GM23338 (cell line): Measurements from ENCODE around the gene SMIM30. TPM values are rescaled to one million over a fixed set of nuclear protein-coding genes. Genes with fewer than 3 reads are reported as not detected.

Source experiments
- ATAC-seq: fragments of 200-7000 bp; cut with Tn5 transposase; 3 replicates; pipeline ENCODE4 v1.9.1; 2020
- DNase-seq: peaks from one replicate; pipeline ENCODE4 v3.0.0-alpha.2; 2015; ENCODE audit warnings: low spot score
- H2AFZ ChIP-seq: fragments of 200-600 bp; sonication (generic); 2 replicates; pipeline ENCODE4 v1.8.0; 2016; ENCODE audit warnings: antibody characterized with exemption, mild to moderate bottlenecking, moderate library complexity
- H3F3A ChIP-seq: fragments of 200-600 bp; sonication (generic); replicated peaks from 2 replicates; pipeline ENCODE4 v1.8.0; 2017; ENCODE audit warnings: antibody characterized with exemption, mixed run types, low read depth
- H3K27ac ChIP-seq: fragments of 200-600 bp; sonication (generic); 2 replicates; pipeline ENCODE4 v1.6.1; 2016; ENCODE audit warnings: low read depth
- H3K27me3 ChIP-seq: fragments of 200-600 bp; sonication (generic); 2 replicates; pipeline ENCODE4 v1.8.0; 2016; ENCODE audit warnings: mild to moderate bottlenecking, mixed run types, moderate library complexity; ENCODE audit not compliant: insufficient read depth
- H3K36me3 ChIP-seq: fragments of 200-600 bp; sonication (generic); 2 replicates; pipeline ENCODE4 v1.8.0; 2016; ENCODE audit warnings: mild to moderate bottlenecking; ENCODE audit not compliant: insufficient read depth
- H3K4me1 ChIP-seq: fragments of 200-600 bp; sonication (generic); 2 replicates; pipeline ENCODE4 v1.8.0; 2016; ENCODE audit warnings: mild to moderate bottlenecking, moderate library complexity; ENCODE audit not compliant: insufficient read depth
- H3K4me2 ChIP-seq: fragments of 200-600 bp; sonication (generic); 2 replicates; pipeline ENCODE4 v1.7.1; 2017; ENCODE audit warnings: mixed run types
- H3K4me3 ChIP-seq: fragments of 200-600 bp; sonication (generic); 2 replicates; pipeline ENCODE4 v1.6.1; 2016; ENCODE audit warnings: mixed run types
- H3K79me2 ChIP-seq: fragments of 200-600 bp; sonication (generic); replicated peaks from 2 replicates; pipeline ENCODE4 v1.8.0; 2017; ENCODE audit warnings: mild to moderate bottlenecking; ENCODE audit not compliant: insufficient read depth
- H3K9me2 ChIP-seq: fragments of 200-600 bp; sonication (generic); 2 replicates; pipeline ENCODE4 v1.8.0; 2017; ENCODE audit not compliant: insufficient read depth
- H4K20me1 ChIP-seq: fragments of 200-600 bp; sonication (generic); replicated peaks from 2 replicates; pipeline ENCODE4 v1.8.0; 2017; ENCODE audit warnings: mild to moderate bottlenecking; ENCODE audit not compliant: insufficient read depth
- H3K27ac Mint-ChIP-seq: 2 replicates; pipeline ENCODE4 v1.8.0; 2020; ENCODE audit warnings: inconsistent platforms, mild to moderate bottlenecking, moderate library complexity, mixed read lengths
- H3K27me3 Mint-ChIP-seq: 3 replicates; pipeline ENCODE4 v1.8.0; 2022; ENCODE audit warnings: low read depth, mild to moderate bottlenecking, moderate library complexity, mixed read lengths, inconsistent platforms; ENCODE audit not compliant: insufficient read depth, poor library complexity
- H3K36me3 Mint-ChIP-seq: 3 replicates; pipeline ENCODE4 v1.8.0; 2021; ENCODE audit warnings: low read depth, mild to moderate bottlenecking, inconsistent platforms, moderate library complexity, mixed read lengths
- H3K4me1 Mint-ChIP-seq: 3 replicates; pipeline ENCODE4 v1.8.0; 2020; ENCODE audit warnings: mild to moderate bottlenecking, inconsistent platforms, mixed read lengths
- H3K4me3 Mint-ChIP-seq: 3 replicates; pipeline ENCODE4 v1.8.0; 2021; ENCODE audit warnings: moderate library complexity, mild to moderate bottlenecking, inconsistent platforms, mixed read lengths
- H3K9me3 Mint-ChIP-seq: 3 replicates; pipeline ENCODE4 v1.8.0; 2020; ENCODE audit warnings: moderate library complexity, mild to moderate bottlenecking, inconsistent platforms, mixed read lengths
- CREB1 ChIP-seq: fragments of 250-450 bp; sonication (Bioruptor Pico); IDR thresholded peaks from 2 replicates; pipeline ENCODE4 v1.5.0; 2020; ENCODE audit warnings: low read depth, mild to moderate bottlenecking, moderate library complexity
- EZH2 ChIP-seq: fragments of 200-600 bp; sonication (generic); IDR thresholded peaks from one replicate; pipeline ENCODE4 v1.8.0; 2017; ENCODE audit warnings: antibody characterized with exemption, mild to moderate bottlenecking, low read depth; ENCODE audit not compliant: unreplicated experiment
- EZH2phosphoT487 ChIP-seq: fragments of 200-600 bp; sonication (generic); IDR thresholded peaks from one replicate; pipeline ENCODE4 v1.8.1; 2018; ENCODE audit warnings: antibody characterized with exemption; ENCODE audit not compliant: unreplicated experiment
- NANOG ChIP-seq: IDR thresholded peaks from 2 replicates; pipeline ENCODE4 v1.6.1; 2016; ENCODE audit warnings: antibody characterized with exemption, borderline replicate concordance
- STAT1 ChIP-seq: IDR thresholded peaks from one replicate; pipeline ENCODE4 v1.6.1; 2016; ENCODE audit warnings: antibody characterized with exemption; ENCODE audit not compliant: unreplicated experiment
- ZNF114 ChIP-seq: fragments of 250-450 bp; sonication (Bioruptor Pico); IDR thresholded peaks from 2 replicates; pipeline ENCODE4 v1.5.0; 2020; ENCODE audit warnings: mild to moderate bottlenecking, moderate library complexity
- polyA plus RNA-seq: library from polyadenylated mRNA; unstranded; fragments of >200 nt; fragmentation: Nextera tagmentation; extraction: Ambion mirVana; gene quantifications from 2 replicates; pipeline ENCODE4 v1.2.1, GENCODE V29; 2016
- total RNA-seq: library from RNA; depleted of rRNA; stranded (reverse); fragments of >200 nt; shearing (Covaris generic); gene quantifications from 2 replicates; pipeline ENCODE4 v1.2.3, GENCODE V29; 2014
- TF ChIP-seq, protein P1 (sequence below): IDR thresholded peaks from one replicate; pipeline ENCODE4 v1.6.1; 2018; ENCODE audit warnings: antibody characterized with exemption; ENCODE audit not compliant: unreplicated experiment
- TF ChIP-seq, protein P2 (sequence below): IDR thresholded peaks from 2 replicates; pipeline ENCODE4 v1.6.1; 2016; ENCODE audit warnings: antibody characterized with exemption
- TF ChIP-seq, protein P3 (sequence below), 2 experiments: fragments of 200-600 bp in 1 of 2; sonication (generic) in 1 of 2; conservative IDR thresholded peaks; 2 replicates each; pipeline versions ENCODE4 v1.5.1 to v1.6.1; 2016 to 2017; ENCODE audit warnings: antibody characterized with exemption in 2 of 2, low read depth in 2 of 2, mild to moderate bottlenecking in 2 of 2, moderate library complexity in 1 of 2

Gene SMIM30
- total and polyA plus RNA-seq, 2 experiments from 2014 or later, result 40.6 to 150 TPM

DNA sequence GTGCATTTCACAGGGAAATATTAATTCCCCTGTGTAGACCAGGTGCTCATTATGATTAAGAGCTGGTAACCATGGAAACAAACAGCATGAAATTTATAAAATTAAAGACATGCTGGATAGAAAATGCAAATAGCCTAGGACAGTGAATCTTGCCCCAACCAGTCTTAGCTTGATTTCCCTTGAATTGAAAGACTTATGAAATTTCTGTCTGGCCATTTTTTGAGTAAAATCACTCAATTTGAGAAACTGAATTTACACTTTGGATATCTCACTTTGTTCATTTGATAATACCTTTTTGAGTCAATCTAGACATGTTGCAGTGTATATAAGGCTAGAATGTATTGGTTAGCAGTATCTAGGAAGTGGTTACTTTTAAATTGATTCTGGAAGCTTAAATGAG lies 4.4 kb upstream of the SMIM30 start:
- Histone ChIP-seq H3K9me2 (no peaks in the 10 kb centered on the region), H3K4me2 (no peak overlapping the region), H3K27me3 (0 out of 2 replicates have a peak, but pooled peaks cover 6% of the 10 kb centered on the region), H3K27ac (no peak overlapping the region), H3F3A (no peaks in the 10 kb centered on the region), H3K4me1 (no peaks in the 10 kb centered on the region), H4K20me1 (no peaks in the 10 kb centered on the region), H3K79me2 (peaks cover 1% of the 10 kb centered on the region; the same call in 1 of the 2 replicates), H3K4me3 (no peak overlapping the region), H3K36me3 (no peaks in the 10 kb centered on the region), H2AFZ (no peak overlapping the region)
- no peak overlapping the region for H3K27ac Mint-ChIP-seq
- peaks cover under 1% of the 10 kb centered on the region; the same call in 2 of the 3 replicates for H3K4me1 Mint-ChIP-seq
- no peak for TF ChIP-seq ZNF114
- TF ChIP-seq, protein P1, sequence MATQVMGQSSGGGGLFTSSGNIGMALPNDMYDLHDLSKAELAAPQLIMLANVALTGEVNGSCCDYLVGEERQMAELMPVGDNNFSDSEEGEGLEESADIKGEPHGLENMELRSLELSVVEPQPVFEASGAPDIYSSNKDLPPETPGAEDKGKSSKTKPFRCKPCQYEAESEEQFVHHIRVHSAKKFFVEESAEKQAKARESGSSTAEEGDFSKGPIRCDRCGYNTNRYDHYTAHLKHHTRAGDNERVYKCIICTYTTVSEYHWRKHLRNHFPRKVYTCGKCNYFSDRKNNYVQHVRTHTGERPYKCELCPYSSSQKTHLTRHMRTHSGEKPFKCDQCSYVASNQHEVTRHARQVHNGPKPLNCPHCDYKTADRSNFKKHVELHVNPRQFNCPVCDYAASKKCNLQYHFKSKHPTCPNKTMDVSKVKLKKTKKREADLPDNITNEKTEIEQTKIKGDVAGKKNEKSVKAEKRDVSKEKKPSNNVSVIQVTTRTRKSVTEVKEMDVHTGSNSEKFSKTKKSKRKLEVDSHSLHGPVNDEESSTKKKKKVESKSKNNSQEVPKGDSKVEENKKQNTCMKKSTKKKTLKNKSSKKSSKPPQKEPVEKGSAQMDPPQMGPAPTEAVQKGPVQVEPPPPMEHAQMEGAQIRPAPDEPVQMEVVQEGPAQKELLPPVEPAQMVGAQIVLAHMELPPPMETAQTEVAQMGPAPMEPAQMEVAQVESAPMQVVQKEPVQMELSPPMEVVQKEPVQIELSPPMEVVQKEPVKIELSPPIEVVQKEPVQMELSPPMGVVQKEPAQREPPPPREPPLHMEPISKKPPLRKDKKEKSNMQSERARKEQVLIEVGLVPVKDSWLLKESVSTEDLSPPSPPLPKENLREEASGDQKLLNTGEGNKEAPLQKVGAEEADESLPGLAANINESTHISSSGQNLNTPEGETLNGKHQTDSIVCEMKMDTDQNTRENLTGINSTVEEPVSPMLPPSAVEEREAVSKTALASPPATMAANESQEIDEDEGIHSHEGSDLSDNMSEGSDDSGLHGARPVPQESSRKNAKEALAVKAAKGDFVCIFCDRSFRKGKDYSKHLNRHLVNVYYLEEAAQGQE, result no peak
- TF ChIP-seq EZH2phosphoT487, result no peak
- no peaks in the 10 kb centered on the region for H3K9me3 Mint-ChIP-seq
- H3K4me3 Mint-ChIP-seq, result no peak overlapping the region
- peaks cover 3% of the 10 kb centered on the region for H3K27me3 Mint-ChIP-seq
- DNase-seq, result no peak
- no peak for ATAC-seq
- peaks cover under 1% of the 10 kb centered on the region; the same call in 1 of the 3 replicates for H3K36me3 Mint-ChIP-seq

DNA sequence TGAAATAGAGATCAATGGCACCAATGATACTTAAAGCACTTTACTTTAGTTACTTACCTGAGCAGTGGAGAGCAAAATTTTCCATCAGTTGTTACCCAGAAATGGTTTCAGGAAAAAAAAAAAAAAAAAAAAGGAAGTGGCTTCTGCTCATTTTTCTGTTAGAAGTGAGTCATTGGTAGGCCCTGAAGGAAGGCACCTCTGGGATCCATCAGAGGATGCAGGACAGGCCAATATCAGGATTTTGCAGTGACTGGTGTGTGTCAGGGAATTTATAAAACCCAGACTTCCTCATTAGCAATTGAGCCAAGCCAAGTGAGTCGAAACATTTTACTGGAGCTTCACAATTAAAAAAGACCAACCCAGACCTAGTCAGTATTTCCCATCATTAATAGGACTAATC lies 2.3 kb upstream of the SMIM30 start:
- no peak overlapping the region for H3K4me3 ChIP-seq
- H3K27me3 ChIP-seq, result 0 out of 2 replicates have a peak, but pooled peaks cover 6% of the 10 kb centered on the region
- Mint-ChIP-seq H3K4me3 (no peak overlapping the region), H3K27ac (no peak overlapping the region), H3K27me3 (peaks cover 2% of the 10 kb centered on the region), H3K36me3 (peaks cover 16% of the 10 kb centered on the region), H3K4me1 (peaks cover 16% of the 10 kb centered on the region; the same call in 2 of the 3 replicates), H3K9me3 (no peaks in the 10 kb centered on the region)
- ATAC-seq (no peak), DNase-seq (no peak)
- no peak overlapping the region for H2AFZ ChIP-seq
- no peak overlapping the region for H3K4me2 ChIP-seq
- no peaks in the 10 kb centered on the region for H3K36me3 ChIP-seq
- no peaks in the 10 kb centered on the region for H3F3A ChIP-seq
- H4K20me1 ChIP-seq, result no peaks in the 10 kb centered on the region
- H3K79me2 ChIP-seq, result peaks cover 4% of the 10 kb centered on the region; the same call in 1 of the 2 replicates
- no peaks in the 10 kb centered on the region for H3K9me2 ChIP-seq
- no peak overlapping the region for H3K27ac ChIP-seq
- no peaks in the 10 kb centered on the region for H3K4me1 ChIP-seq
- TF ChIP-seq NANOG (no peak), CREB1 (CRISPR knock-in tag) (no peak), EZH2 (no peak), STAT1 (no peak), ZNF114 (no peak)
- TF ChIP-seq, protein P2, sequence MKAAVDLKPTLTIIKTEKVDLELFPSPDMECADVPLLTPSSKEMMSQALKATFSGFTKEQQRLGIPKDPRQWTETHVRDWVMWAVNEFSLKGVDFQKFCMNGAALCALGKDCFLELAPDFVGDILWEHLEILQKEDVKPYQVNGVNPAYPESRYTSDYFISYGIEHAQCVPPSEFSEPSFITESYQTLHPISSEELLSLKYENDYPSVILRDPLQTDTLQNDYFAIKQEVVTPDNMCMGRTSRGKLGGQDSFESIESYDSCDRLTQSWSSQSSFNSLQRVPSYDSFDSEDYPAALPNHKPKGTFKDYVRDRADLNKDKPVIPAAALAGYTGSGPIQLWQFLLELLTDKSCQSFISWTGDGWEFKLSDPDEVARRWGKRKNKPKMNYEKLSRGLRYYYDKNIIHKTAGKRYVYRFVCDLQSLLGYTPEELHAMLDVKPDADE, result no peak
- TF ChIP-seq, protein P3, sequence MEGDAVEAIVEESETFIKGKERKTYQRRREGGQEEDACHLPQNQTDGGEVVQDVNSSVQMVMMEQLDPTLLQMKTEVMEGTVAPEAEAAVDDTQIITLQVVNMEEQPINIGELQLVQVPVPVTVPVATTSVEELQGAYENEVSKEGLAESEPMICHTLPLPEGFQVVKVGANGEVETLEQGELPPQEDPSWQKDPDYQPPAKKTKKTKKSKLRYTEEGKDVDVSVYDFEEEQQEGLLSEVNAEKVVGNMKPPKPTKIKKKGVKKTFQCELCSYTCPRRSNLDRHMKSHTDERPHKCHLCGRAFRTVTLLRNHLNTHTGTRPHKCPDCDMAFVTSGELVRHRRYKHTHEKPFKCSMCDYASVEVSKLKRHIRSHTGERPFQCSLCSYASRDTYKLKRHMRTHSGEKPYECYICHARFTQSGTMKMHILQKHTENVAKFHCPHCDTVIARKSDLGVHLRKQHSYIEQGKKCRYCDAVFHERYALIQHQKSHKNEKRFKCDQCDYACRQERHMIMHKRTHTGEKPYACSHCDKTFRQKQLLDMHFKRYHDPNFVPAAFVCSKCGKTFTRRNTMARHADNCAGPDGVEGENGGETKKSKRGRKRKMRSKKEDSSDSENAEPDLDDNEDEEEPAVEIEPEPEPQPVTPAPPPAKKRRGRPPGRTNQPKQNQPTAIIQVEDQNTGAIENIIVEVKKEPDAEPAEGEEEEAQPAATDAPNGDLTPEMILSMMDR (conservative IDR thresholded peaks at IDR 0.05; ENCODE audit: low read depth in 2 of 2), result no peak
